HG03432 (cell line): ENCODE measurements around the gene PTPRG.
"Not testable (repeated sequence)": the region's sequence is repeated elsewhere in the genome, so short reads cannot be mapped to it uniquely, and the experiment has no call there.

ENCODE experiments used
- ATAC-seq: cut with Tn5 transposase; IDR thresholded peaks from one replicate; pipeline ENCODE4 v1.9.1; 2021; ENCODE audit warnings: mild to moderate bottlenecking, moderate library complexity; ENCODE audit not compliant: unreplicated experiment

PTPRG gene

DNA sequence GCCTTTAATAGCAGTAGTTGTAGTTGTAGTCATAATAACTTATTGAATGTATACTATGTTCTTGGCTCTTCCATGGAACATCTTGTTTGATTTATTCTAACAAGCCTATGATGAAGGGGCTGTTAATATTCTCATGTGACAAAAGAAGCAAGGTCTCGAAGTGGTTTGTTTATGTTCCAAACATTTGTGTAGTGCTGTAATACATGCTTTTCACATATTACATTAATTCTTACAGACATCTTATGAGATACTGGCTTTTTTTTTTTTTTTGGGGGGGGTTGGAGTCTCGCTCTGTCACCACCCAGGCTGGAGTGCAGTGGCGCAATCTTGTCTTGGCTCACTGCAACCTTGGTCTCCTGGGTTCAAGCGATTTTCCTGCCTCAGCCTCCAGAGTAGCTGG is 252.3 kb downstream of the PTPRG start:
- no peak for ATAC-seq

- no peak for ATAC-seq
Observed at GRCh38 chr3:61814674-61815073, 253.3 kb downstream of the PTPRG start.

DNA sequence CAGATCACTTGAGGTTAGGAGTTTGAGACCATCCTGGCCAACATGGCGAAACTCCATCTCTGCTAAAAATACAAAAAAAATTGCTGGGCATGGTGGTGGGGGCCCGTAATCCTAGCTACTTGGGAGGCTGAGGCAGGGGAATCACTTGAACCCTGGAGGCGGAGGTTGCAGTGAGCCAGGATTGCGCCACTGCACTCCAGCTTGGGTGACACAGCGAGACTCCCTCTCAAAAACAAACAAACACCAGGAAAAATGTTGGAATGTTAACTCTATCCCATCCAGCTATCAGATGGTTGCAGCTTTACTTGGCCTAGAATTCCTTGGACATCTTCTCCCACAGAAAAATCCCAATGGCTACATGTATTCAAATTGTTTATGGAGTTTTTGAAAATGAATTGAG is 254.9 kb downstream of the PTPRG start:
- ATAC-seq = not testable (repeated sequence)

- ATAC-seq = no peak
Observed at GRCh38 chr3:61819861-61820260, 258.5 kb downstream of the PTPRG start.

DNA sequence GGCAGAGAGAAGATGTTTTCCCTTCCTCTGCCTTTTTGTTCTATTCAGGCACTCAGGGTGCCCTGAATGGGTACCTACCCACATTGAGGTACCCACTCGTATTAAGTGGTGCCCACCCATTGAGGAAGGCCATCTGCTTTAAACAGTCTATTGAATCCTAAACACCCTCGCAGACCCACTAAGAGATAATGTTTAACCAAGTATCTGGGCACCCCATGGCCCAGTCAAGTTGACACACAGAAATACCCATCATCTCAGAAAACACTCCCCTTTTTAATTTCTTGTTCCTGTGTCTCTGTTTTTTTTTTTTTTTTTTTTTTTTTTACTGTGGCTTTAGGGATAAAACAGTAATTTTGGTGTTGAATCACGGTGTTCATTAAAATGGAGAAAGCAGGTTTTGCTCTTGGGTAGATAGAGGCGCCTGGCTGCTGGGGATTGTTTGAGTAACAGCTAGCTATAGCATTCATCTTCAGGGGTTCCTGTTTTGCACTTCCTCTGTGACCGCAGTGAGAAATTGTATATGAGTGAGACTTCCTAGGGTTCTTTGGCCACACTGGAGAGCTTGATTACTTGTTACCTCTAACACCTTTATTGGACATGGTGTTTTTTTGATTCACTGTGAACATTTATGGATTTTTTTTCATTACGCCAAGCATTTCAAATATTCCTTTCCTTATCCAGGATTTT is 259.1 kb downstream of the PTPRG start:
- ATAC-seq = no peak

GRCh38 chr3:61821823-61822251 is 260.5 kb downstream of the PTPRG start:
- no peak for ATAC-seq

- no peak for ATAC-seq
Observed at GRCh38 chr3:61822588-61822987, 261.2 kb downstream of the PTPRG start.

- no peak for ATAC-seq
Observed at GRCh38 chr3:61824553-61825135, 263.3 kb downstream of the PTPRG start.

DNA sequence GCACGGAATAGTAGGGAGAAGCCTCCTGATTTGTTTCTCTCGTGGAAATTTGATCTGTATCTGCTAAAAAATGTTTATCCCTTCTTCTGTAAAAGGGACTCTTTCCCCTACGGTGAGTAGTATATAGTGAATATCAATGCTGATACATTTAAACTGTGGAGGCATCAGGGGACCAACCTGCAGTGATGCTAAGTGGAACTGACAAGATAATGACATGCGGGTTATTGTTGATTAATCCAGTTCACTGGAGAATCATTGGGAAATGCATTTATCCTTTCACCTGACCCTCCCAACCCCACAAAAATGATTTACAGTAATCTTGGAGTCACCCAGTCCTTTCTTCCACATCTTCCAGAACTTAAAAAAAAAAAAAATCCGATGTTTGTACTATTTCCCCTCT is 264.8 kb downstream of the PTPRG start:
- ATAC-seq = no peak

DNA sequence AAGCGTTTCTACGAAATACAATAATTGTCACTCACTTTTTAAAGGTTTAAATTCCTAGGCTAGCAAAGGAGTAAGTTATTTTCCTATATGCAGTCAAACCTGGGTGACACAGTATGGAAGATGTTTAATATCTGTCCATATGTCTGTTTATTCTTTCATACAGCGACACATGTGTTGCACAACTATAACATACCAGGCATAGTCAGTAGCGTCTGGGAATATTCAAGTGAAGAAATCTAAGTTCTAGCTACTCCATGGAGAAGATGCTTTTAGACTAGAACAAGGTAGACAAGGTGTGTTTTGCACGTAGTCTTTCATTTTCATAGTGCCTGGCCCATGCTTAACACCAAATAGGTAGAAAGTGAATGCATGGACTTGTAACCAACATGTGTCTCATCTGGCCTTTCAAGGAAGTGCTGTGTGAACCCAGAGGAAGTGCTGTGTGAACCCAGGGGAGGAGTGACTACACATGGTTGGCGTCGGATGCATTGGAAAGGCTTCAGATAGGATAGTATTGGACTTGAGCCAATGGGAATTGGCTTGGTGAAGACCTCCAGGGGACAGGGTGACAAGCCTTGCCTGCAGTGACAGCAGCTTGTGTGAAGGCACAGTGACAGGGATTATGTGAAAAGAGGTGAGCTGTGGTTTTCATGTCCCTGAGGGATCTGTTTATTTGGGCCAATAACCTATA is 267.0 kb downstream of the PTPRG start:
- ATAC-seq = no peak

GRCh38 chr3:61828880-61829721 is 267.7 kb downstream of the PTPRG start:
- ATAC-seq = no peak

GRCh38 chr3:61829722-61830350 is 268.5 kb downstream of the PTPRG start:
- ATAC-seq = no peak

GRCh38 chr3:61831973-61832372 is 270.6 kb downstream of the PTPRG start:
- no peak for ATAC-seq

GRCh38 chr3:61832375-61833229 is 271.2 kb downstream of the PTPRG start:
- no peak for ATAC-seq

GRCh38 chr3:61839256-61839655 is 277.9 kb downstream of the PTPRG start:
- ATAC-seq = no peak

DNA sequence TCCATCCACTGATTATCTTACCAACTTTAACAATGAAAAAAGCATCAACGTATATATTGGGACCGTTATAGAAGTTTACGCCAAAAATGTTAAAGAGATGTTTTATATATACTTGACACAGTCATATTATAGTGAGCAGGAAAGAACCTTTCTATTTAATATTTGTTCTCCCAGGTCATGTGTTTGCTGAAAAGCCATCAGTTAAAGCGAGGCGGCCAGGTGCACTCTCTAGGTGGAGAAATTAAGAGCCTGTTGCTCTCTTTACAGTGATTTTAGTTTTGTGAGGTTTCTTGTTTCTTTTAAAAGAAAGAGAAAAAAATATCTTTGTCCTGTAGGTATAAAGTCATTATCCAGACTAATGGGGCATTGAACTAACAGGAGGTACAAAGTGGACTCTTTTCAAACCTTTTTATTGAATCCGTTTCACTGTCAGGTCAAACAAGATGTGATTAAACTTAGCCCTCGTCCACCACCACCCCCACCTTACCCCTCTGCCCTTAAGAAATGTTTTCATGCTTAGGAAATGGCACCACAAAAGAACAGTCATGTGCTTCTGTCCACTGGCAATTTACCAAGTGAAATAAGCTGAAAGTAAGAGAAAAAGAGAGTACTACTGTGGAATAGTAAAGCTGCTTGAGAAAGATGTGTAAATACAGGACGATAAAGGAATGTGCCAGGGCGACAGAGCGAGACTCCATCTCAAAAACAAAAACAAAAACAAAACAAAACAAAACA is 279.9 kb downstream of the PTPRG start:
- no peak for ATAC-seq

GRCh38 chr3:61841988-61842387 is 280.6 kb downstream of the PTPRG start:
- no peak for ATAC-seq

DNA sequence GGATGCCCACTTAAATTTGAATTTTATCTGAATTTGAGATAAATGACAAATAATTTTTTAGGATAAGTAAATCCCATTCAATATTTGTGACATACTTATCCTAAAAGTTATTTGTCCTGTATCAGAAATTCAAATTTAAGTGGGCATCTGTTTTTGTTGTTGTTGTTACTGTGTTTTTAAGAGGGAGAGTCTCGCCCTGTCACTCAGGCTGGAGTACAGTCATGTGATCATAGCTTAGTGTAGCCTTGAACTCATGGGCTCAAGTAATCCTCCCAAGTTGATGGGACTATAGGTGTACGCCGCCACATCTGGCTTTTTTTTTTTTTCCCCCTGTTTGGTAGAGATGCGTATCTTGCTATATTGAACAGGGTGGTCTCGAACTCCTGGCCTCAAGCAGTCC is 283.0 kb downstream of the PTPRG start:
- no peak for ATAC-seq

- no peak for ATAC-seq
Observed at GRCh38 chr3:61846488-61846887, 285.1 kb downstream of the PTPRG start.
